Activated T-cell treated with anti-CD3 and anti-CD28 coated beads, Interleukin-2, amount 50 U/mL, for 72 hours (primary cell): ENCODE results near the gene ANGPTL5. TPM values are rescaled to one million over a fixed set of nuclear protein-coding genes. Genes with fewer than 3 reads are reported as not detected.
"Not testable (repeated sequence)": the region's sequence is repeated elsewhere in the genome, so short reads cannot be mapped to it uniquely, and the experiment has no call there.

ENCODE experiments used
- ATAC-seq, 2 donors: fragments of 150-1000 bp; cut with Tn5 transposase; replicated peaks in 1 of 2; 2 replicates each; pipeline ENCODE4 v1.10.0; 2021; ENCODE audit warnings: moderate library complexity in 2 of 2, mild to moderate bottlenecking in 1 of 2
- DNase-seq, 2 donors: peaks; one replicate each; pipeline ENCODE4 v3.0.0; 2021 to 2022; ENCODE audit warnings: mixed read lengths in 1 of 2
- H3K27ac Mint-ChIP-seq: one replicate; pipeline ENCODE4 v1.8.0; 2022; ENCODE audit warnings: mild to moderate bottlenecking, moderate library complexity, mixed read lengths
- H3K27me3 Mint-ChIP-seq: one replicate; pipeline ENCODE4 v1.8.0; 2022; ENCODE audit warnings: low read depth, mixed read lengths
- H3K36me3 Mint-ChIP-seq, 2 donors: one replicate each; pipeline ENCODE4 v1.8.0; 2022; ENCODE audit warnings: mixed read lengths in 2 of 2, mild to moderate bottlenecking in 1 of 2; ENCODE audit not compliant: insufficient read depth in 2 of 2
- H3K4me1 Mint-ChIP-seq: one replicate; pipeline ENCODE4 v1.8.0; 2022; ENCODE audit warnings: low read depth, mixed read lengths
- H3K4me3 Mint-ChIP-seq, 2 donors: one replicate each; pipeline ENCODE4 v1.8.0; 2022; ENCODE audit warnings: mild to moderate bottlenecking in 2 of 2, mixed read lengths in 2 of 2, moderate library complexity in 2 of 2
- H3K9me3 Mint-ChIP-seq, 2 donors: one replicate each; pipeline ENCODE4 v1.8.0; 2022; ENCODE audit warnings: mixed read lengths in 2 of 2
- total RNA-seq, 2 donors: library from RNA; stranded (reverse); gene quantifications; one replicate each; pipeline ENCODE4 v1.2.3, GENCODE V29; 2022

Gene ANGPTL5
- total RNA-seq, 2 donors from 2014 or later: not detected

- H3K4me3 Mint-ChIP-seq: no peak overlapping the region
- no peaks in the 10 kb centered on the region for H3K4me1 Mint-ChIP-seq
- H3K9me3 Mint-ChIP-seq: no peaks in the 10 kb centered on the region
- H3K27me3 Mint-ChIP-seq: peaks cover under 1% of the 10 kb centered on the region
- H3K27ac Mint-ChIP-seq: no peak overlapping the region
- ATAC-seq (no peak), DNase-seq (no peak)
- no peaks in the 10 kb centered on the region for H3K36me3 Mint-ChIP-seq
Observed at GRCh38 chr11:101870510-101870909, 45.8 kb downstream of the ANGPTL5 start.

- ATAC-seq (no peak), DNase-seq (no peak)
- no peak overlapping the region for H3K4me3 Mint-ChIP-seq
- H3K27me3 Mint-ChIP-seq: peaks cover 8% of the 10 kb centered on the region
- no peak overlapping the region for H3K27ac Mint-ChIP-seq
- H3K4me1 Mint-ChIP-seq: no peaks in the 10 kb centered on the region
- no peaks in the 10 kb centered on the region for H3K36me3 Mint-ChIP-seq
- H3K9me3 Mint-ChIP-seq: no peaks in the 10 kb centered on the region
Observed at GRCh38 chr11:101867951-101868350, 48.4 kb downstream of the ANGPTL5 start.

- peaks cover 16% of the 10 kb centered on the region for H3K27me3 Mint-ChIP-seq
- H3K27ac Mint-ChIP-seq: no peak overlapping the region
- no peaks in the 10 kb centered on the region for H3K36me3 Mint-ChIP-seq
- no peaks in the 10 kb centered on the region for H3K4me1 Mint-ChIP-seq
- ATAC-seq (no peak), DNase-seq (no peak)
- H3K9me3 Mint-ChIP-seq: no peaks in the 10 kb centered on the region
- H3K4me3 Mint-ChIP-seq: no peak overlapping the region
Observed at GRCh38 chr11:101866619-101867491, 49.5 kb downstream of the ANGPTL5 start.

GRCh38 chr11:101864098-101864497 is 52.2 kb downstream of the ANGPTL5 start:
- ATAC-seq (no peak), DNase-seq (no peak)
- peaks cover 23% of the 10 kb centered on the region for H3K27me3 Mint-ChIP-seq
- no peaks in the 10 kb centered on the region for H3K36me3 Mint-ChIP-seq
- H3K4me1 Mint-ChIP-seq: no peaks in the 10 kb centered on the region
- H3K27ac Mint-ChIP-seq: no peak overlapping the region
- H3K4me3 Mint-ChIP-seq: no peak overlapping the region
- no peaks in the 10 kb centered on the region for H3K9me3 Mint-ChIP-seq

GRCh38 chr11:101863361-101863760 is 53.0 kb downstream of the ANGPTL5 start:
- no peak overlapping the region for H3K4me3 Mint-ChIP-seq
- H3K4me1 Mint-ChIP-seq: no peaks in the 10 kb centered on the region
- no peaks in the 10 kb centered on the region for H3K36me3 Mint-ChIP-seq
- DNase-seq: no peak
- no peak overlapping the region for H3K27ac Mint-ChIP-seq
- H3K9me3 Mint-ChIP-seq: no peaks in the 10 kb centered on the region
- no peak for ATAC-seq
- H3K27me3 Mint-ChIP-seq: peaks cover 23% of the 10 kb centered on the region

GRCh38 chr11:101862391-101863233 is 53.7 kb downstream of the ANGPTL5 start:
- Mint-ChIP-seq H3K9me3 (no peaks in the 10 kb centered on the region), H3K27me3 (peaks cover 23% of the 10 kb centered on the region), H3K4me3 (no peak overlapping the region), H3K27ac (no peak overlapping the region), H3K36me3 (no peaks in the 10 kb centered on the region), H3K4me1 (no peaks in the 10 kb centered on the region)
- no peak for ATAC-seq
- DNase-seq: no peak

- H3K9me3 Mint-ChIP-seq: no peaks in the 10 kb centered on the region
- no peak overlapping the region for H3K27ac Mint-ChIP-seq
- DNase-seq (peak; percentile 7 to 16), ATAC-seq (peak; percentile 57 to 66)
- no peaks in the 10 kb centered on the region for H3K4me1 Mint-ChIP-seq
- peaks cover 23% of the 10 kb centered on the region for H3K27me3 Mint-ChIP-seq
- H3K36me3 Mint-ChIP-seq: no peaks in the 10 kb centered on the region
- no peak overlapping the region for H3K4me3 Mint-ChIP-seq
Observed at GRCh38 chr11:101860696-101861427, 55.5 kb downstream of the ANGPTL5 start.

GRCh38 chr11:101852260-101852659 is 64.1 kb downstream of the ANGPTL5 start:
- not testable (repeated sequence) for H3K27ac Mint-ChIP-seq, H3K9me3 Mint-ChIP-seq, DNase-seq, H3K4me3 Mint-ChIP-seq, ATAC-seq, H3K36me3 Mint-ChIP-seq, H3K4me1 Mint-ChIP-seq, H3K27me3 Mint-ChIP-seq

GRCh38 chr11:101848262-101848661 is 68.1 kb downstream of the ANGPTL5 start:
- DNase-seq (no peak), ATAC-seq (no peak)
- H3K9me3 Mint-ChIP-seq: no peaks in the 10 kb centered on the region
- no peaks in the 10 kb centered on the region for H3K4me1 Mint-ChIP-seq
- no peaks in the 10 kb centered on the region for H3K36me3 Mint-ChIP-seq
- H3K4me3 Mint-ChIP-seq: no peak overlapping the region
- no peaks in the 10 kb centered on the region for H3K27me3 Mint-ChIP-seq
- H3K27ac Mint-ChIP-seq: no peak overlapping the region

- Mint-ChIP-seq H3K4me3 (no peak overlapping the region), H3K4me1 (no peaks in the 10 kb centered on the region), H3K27ac (no peak overlapping the region), H3K27me3 (no peaks in the 10 kb centered on the region), H3K9me3 (peaks cover 0 to 3% of the 10 kb centered on the region in 2 donors), H3K36me3 (no peaks in the 10 kb centered on the region)
- no peak for DNase-seq
- ATAC-seq: no peak
Observed at GRCh38 chr11:101844608-101845007, 71.7 kb downstream of the ANGPTL5 start.

- H3K9me3 Mint-ChIP-seq: peaks cover 0 to 3% of the 10 kb centered on the region in 2 donors
- no peak overlapping the region for H3K4me3 Mint-ChIP-seq
- no peaks in the 10 kb centered on the region for H3K27me3 Mint-ChIP-seq
- H3K36me3 Mint-ChIP-seq: no peaks in the 10 kb centered on the region
- no peaks in the 10 kb centered on the region for H3K4me1 Mint-ChIP-seq
- ATAC-seq (no peak), DNase-seq (no peak)
- H3K27ac Mint-ChIP-seq: no peak overlapping the region
Observed at GRCh38 chr11:101840704-101841103, 75.6 kb downstream of the ANGPTL5 start.
